DND-41 (cell line): ENCODE results near the gene OCA2.

ENCODE experiments used
- ATAC-seq: fragments of 200-7000 bp; cut with Tn5 transposase; 3 replicates; pipeline ENCODE4 v1.9.1; 2021; ENCODE audit warnings: low read depth; ENCODE audit not compliant: insufficient read depth
- DNase-seq: peaks from one replicate; pipeline ENCODE4 v3.0.0-alpha.2; 2020
- H2AFZ ChIP-seq: 2 replicates; pipeline ENCODE4 v1.6.0; 2012; ENCODE audit warnings: low read depth, low read length
- H3K27ac ChIP-seq: 2 replicates; pipeline ENCODE4 v1.5.1; 2012; ENCODE audit warnings: low read length, inconsistent platforms
- H3K27me3 ChIP-seq: fragments of 200-600 bp; sonication (generic); 2 replicates; pipeline ENCODE4 v1.6.0; 2012; ENCODE audit warnings: low read length, mild to moderate bottlenecking, inconsistent platforms; ENCODE audit not compliant: insufficient read depth, poor library complexity
- H3K36me3 ChIP-seq: 2 replicates; pipeline ENCODE4 v1.5.1; 2012; ENCODE audit warnings: low read length, inconsistent platforms; ENCODE audit not compliant: insufficient read depth
- H3K4me1 ChIP-seq: 2 replicates; pipeline ENCODE4 v1.5.1; 2012; ENCODE audit warnings: mild to moderate bottlenecking, low read length; ENCODE audit not compliant: insufficient read depth
- H3K4me2 ChIP-seq: 2 replicates; pipeline ENCODE4 v1.6.0; 2012; ENCODE audit warnings: mild to moderate bottlenecking, moderate library complexity, low read length, inconsistent platforms; ENCODE audit not compliant: insufficient read depth
- H3K4me3 ChIP-seq, 2 experiments: fragments of 200-600 bp in 1 of 2; shearing (Covaris generic) in 1 of 2; 2 replicates each; pipeline ENCODE4 v1.5.1; 2012 to 2016; ENCODE audit warnings: inconsistent platforms in 2 of 2, low read length in 2 of 2, mild to moderate bottlenecking in 2 of 2, low read depth in 1 of 2, moderate library complexity in 1 of 2
- H3K79me2 ChIP-seq: 2 replicates; pipeline ENCODE4 v1.6.0; 2012; ENCODE audit warnings: low read length, inconsistent platforms; ENCODE audit not compliant: insufficient read depth
- H3K9ac ChIP-seq: 2 replicates; pipeline ENCODE4 v1.6.0; 2012; ENCODE audit warnings: low read depth, mild to moderate bottlenecking, inconsistent platforms, low read length, moderate library complexity
- H3K9me3 ChIP-seq: 2 replicates; pipeline ENCODE4 v1.5.1; 2012; ENCODE audit warnings: low read length, moderate library complexity, mild to moderate bottlenecking, inconsistent platforms; ENCODE audit not compliant: insufficient read depth, severe bottlenecking
- H4K20me1 ChIP-seq: 2 replicates; pipeline ENCODE4 v1.6.0; 2012; ENCODE audit warnings: low read length; ENCODE audit not compliant: insufficient read depth
- CTCF ChIP-seq: IDR thresholded peaks from 2 replicates; pipeline ENCODE4 v1.5.1; 2012; ENCODE audit warnings: borderline replicate concordance, low read length, moderate library complexity, mild to moderate bottlenecking; ENCODE audit not compliant: poor library complexity, severe bottlenecking; ENCODE audit errors: extremely low read depth
- EZH2 ChIP-seq: IDR thresholded peaks from 3 replicates; pipeline ENCODE4 v1.6.1; 2012; ENCODE audit warnings: borderline replicate concordance, low read depth, mild to moderate bottlenecking, moderate library complexity, low read length, inconsistent platforms; ENCODE audit not compliant: severe bottlenecking

The OCA2 gene

GRCh38 chr15:28015855-28016254, 83.3 kb downstream of the OCA2 start:
- no peak for DNase-seq
- H3K79me2 ChIP-seq, result no peaks in the 10 kb centered on the region
- no peaks in the 10 kb centered on the region for H3K27me3 ChIP-seq
- H3K27ac ChIP-seq, result no peak overlapping the region
- H3K36me3 ChIP-seq, result no peaks in the 10 kb centered on the region
- H3K9me3 ChIP-seq, result no peaks in the 10 kb centered on the region
- H3K4me3 ChIP-seq, result no peak overlapping the region
- no peak overlapping the region for H3K4me2 ChIP-seq
- no peak for ATAC-seq
- no peak overlapping the region for H2AFZ ChIP-seq
- no peak overlapping the region for H3K9ac ChIP-seq
- TF ChIP-seq EZH2 (no peak), CTCF (no peak)
- H4K20me1 ChIP-seq, result no peaks in the 10 kb centered on the region
- no peaks in the 10 kb centered on the region for H3K4me1 ChIP-seq

DNA sequence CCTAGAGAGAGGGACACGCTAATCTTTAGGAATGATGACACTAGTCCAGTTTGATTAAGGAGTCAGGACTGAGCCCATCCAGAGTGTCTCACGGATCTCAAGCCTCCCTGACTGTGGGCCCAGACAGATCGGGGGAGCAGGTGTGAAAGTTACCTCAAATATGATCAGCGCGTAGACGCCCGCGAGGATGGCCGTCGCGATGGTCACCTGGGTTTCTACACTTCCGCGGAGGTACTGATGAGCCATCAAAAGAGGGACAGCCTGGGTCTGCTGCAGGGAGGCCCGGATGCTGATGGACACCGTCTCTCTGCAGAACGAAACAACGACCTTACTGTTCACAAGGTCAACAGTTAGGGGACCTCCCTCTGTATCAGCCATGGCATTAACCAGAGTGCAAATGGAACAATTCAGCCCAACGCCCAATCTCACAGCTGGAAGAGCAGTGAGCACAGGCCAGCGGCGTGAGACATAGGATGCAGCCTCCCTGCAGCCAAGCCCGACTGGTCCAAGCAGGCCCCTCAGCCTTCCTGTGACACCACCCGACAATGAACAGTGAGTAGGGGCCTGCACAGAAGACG, 84.4 kb downstream of the OCA2 start:
- TF ChIP-seq CTCF, result no peak
- no peak for TF ChIP-seq EZH2
- Histone ChIP-seq H2AFZ (no peak overlapping the region), H3K9me3 (no peaks in the 10 kb centered on the region), H4K20me1 (no peaks in the 10 kb centered on the region), H3K9ac (no peak overlapping the region), H3K27ac (no peak overlapping the region), H3K4me1 (no peaks in the 10 kb centered on the region), H3K79me2 (no peaks in the 10 kb centered on the region), H3K36me3 (no peaks in the 10 kb centered on the region), H3K4me3 (no peak overlapping the region), H3K27me3 (no peaks in the 10 kb centered on the region), H3K4me2 (no peak overlapping the region)
- no peak for ATAC-seq
- DNase-seq, result no peak

GRCh38 chr15:28013976-28014375, 85.1 kb downstream of the OCA2 start:
- Histone ChIP-seq H3K9me3 (no peaks in the 10 kb centered on the region), H4K20me1 (no peaks in the 10 kb centered on the region), H2AFZ (no peak overlapping the region), H3K27ac (no peak overlapping the region), H3K4me3 (no peak overlapping the region), H3K4me1 (no peaks in the 10 kb centered on the region), H3K36me3 (no peaks in the 10 kb centered on the region), H3K79me2 (no peaks in the 10 kb centered on the region), H3K9ac (no peak overlapping the region), H3K4me2 (no peak overlapping the region), H3K27me3 (no peaks in the 10 kb centered on the region)
- ATAC-seq, result no peak
- no peak for DNase-seq
- TF ChIP-seq EZH2, result no peak
- no peak for TF ChIP-seq CTCF

DNA sequence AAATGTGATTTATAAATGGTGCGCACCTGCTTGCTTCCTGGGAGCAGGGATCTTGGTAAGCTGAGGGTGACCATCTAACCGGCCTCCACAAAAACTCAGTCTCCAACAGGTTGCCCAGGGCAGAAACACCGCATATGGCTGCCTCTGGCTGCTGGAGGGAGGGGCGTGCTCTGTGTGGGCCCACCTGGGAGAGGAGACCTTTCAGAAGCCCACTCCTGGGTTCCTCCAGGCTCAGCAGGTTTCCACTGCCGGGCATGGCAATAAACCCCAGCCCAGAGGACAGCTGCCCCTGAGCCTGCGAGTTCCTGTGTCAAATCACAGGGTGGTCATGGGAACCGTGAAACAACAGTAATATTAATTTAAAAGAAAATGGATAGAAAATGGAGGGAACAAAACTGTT, 85.6 kb downstream of the OCA2 start:
- Histone ChIP-seq H3K4me2 (no peak overlapping the region), H3K27ac (no peak overlapping the region), H3K4me3 (no peak overlapping the region), H3K79me2 (no peaks in the 10 kb centered on the region), H3K9me3 (no peaks in the 10 kb centered on the region), H3K36me3 (no peaks in the 10 kb centered on the region), H2AFZ (no peak overlapping the region), H3K4me1 (no peaks in the 10 kb centered on the region), H4K20me1 (no peaks in the 10 kb centered on the region), H3K27me3 (no peaks in the 10 kb centered on the region), H3K9ac (no peak overlapping the region)
- ATAC-seq, result no peak
- DNase-seq, result no peak
- no peak for TF ChIP-seq EZH2
- TF ChIP-seq CTCF, result no peak
